ENCODE results near the gene RPA3.

DNA sequence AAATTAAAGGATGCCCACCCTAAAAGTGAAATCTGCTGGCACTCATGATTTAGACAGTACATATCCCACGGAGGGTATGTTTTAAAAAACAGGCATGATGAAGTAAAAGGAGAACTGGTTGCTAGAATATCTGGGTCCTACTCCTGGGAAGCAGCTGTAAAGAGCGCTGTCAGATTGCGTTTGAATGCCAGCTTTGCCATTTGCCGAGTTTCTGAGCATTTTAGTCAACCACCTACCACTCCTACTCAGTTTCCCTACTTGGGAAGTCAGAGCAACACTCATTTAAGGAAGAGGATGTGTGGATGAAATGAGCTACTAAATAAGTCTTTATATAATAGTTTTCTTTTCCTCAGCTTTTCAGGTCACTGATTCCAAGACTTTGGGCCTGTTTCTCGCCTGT, 79.0 kb downstream of the RPA3 start:
- TF ChIP-seq CTCF (IDR thresholded peaks at IDR 0.05; ENCODE audit: low read length) (no peak), EZH2 (IDR thresholded peaks at IDR 0.05; ENCODE audit: borderline replicate concordance, low read length) (no peak)

All from OCI-LY1 (cell line).